Liver (tissue), 9 donors: Measurements from ENCODE around the gene MAPK8IP3. TPM values are rescaled to one million over a fixed set of nuclear protein-coding genes. Genes with fewer than 3 reads are reported as not detected.

Source experiments
- DNase-seq: peaks from one replicate; pipeline ENCODE4 v3.0.0-alpha.2; 2017; ENCODE audit warnings: low spot score
- H3K27ac ChIP-seq, 2 donors: one replicate each; pipeline ENCODE4 v1.7.0; 2013; ENCODE audit warnings: inconsistent platforms in 2 of 2, low read length in 2 of 2, control low read depth in 1 of 2, low read depth in 1 of 2, mild to moderate bottlenecking in 1 of 2
- H3K27me3 ChIP-seq, 4 donors: one replicate each; pipeline versions ENCODE4 v1.6.1 to v1.7.0; 2013; ENCODE audit warnings: low read length in 3 of 4, inconsistent platforms in 1 of 4, mild to moderate bottlenecking in 1 of 4, moderate library complexity in 1 of 4; ENCODE audit not compliant: control insufficient read depth in 4 of 4, insufficient read depth in 4 of 4
- H3K36me3 ChIP-seq, 4 donors: one replicate each; pipeline versions ENCODE4 v1.6.1 to v1.7.0; 2013; ENCODE audit warnings: low read length in 3 of 4, mild to moderate bottlenecking in 3 of 4, low read depth in 1 of 4, moderate library complexity in 1 of 4; ENCODE audit not compliant: control insufficient read depth in 4 of 4, insufficient read depth in 3 of 4
- H3K4me1 ChIP-seq, 4 donors: one replicate each; pipeline versions ENCODE4 v1.6.1 to v1.7.0; 2013; ENCODE audit warnings: low read length in 3 of 4, mild to moderate bottlenecking in 3 of 4, moderate library complexity in 1 of 4; ENCODE audit not compliant: control insufficient read depth in 4 of 4, insufficient read depth in 4 of 4
- H3K4me3 ChIP-seq, 3 donors: one replicate each; pipeline versions ENCODE4 v1.6.1 to v1.7.0; 2013; ENCODE audit warnings: low read length in 3 of 3, control low read depth in 1 of 3, low read depth in 1 of 3, mild to moderate bottlenecking in 1 of 3
- H3K9ac ChIP-seq, 2 donors: one replicate each; pipeline ENCODE4 v1.7.0; 2013; ENCODE audit warnings: low read length in 2 of 2, mild to moderate bottlenecking in 2 of 2, moderate library complexity in 2 of 2, control low read depth in 1 of 2, low read depth in 1 of 2
- H3K9me3 ChIP-seq, 4 donors: one replicate each; pipeline versions ENCODE4 v1.6.1 to v1.7.0; 2013; ENCODE audit warnings: low read length in 3 of 4; ENCODE audit not compliant: control insufficient read depth in 4 of 4
- ATF3 ChIP-seq: IDR thresholded peaks from 2 replicates; pipeline ENCODE4 v1.6.1; 2016; ENCODE audit warnings: antibody characterized with exemption
- EGR1 ChIP-seq, 2 donors: IDR thresholded peaks; 2 replicates each; pipeline ENCODE4 v1.6.1; 2016 to 2018; ENCODE audit warnings: antibody characterized with exemption in 2 of 2, low read depth in 2 of 2
- FOXA1 ChIP-seq: IDR thresholded peaks from 2 replicates; pipeline ENCODE4 v1.6.1; 2016; ENCODE audit warnings: antibody characterized with exemption
- FOXA2 ChIP-seq: IDR thresholded peaks from 2 replicates; pipeline ENCODE4 v1.6.1; 2016; ENCODE audit warnings: antibody characterized with exemption
- GABPA ChIP-seq, 2 donors: IDR thresholded peaks in 1 of 2; conservative IDR thresholded peaks in 1 of 2; 2 replicates each; pipeline ENCODE4 v1.6.1; 2016; ENCODE audit warnings: antibody characterized with exemption in 2 of 2, mild to moderate bottlenecking in 1 of 2, moderate library complexity in 1 of 2
- HNF4A ChIP-seq, 2 donors: conservative IDR thresholded peaks; 2 replicates each; pipeline ENCODE4 v1.6.1; 2016; ENCODE audit warnings: antibody characterized with exemption in 2 of 2, mild to moderate bottlenecking in 2 of 2
- JUND ChIP-seq, 2 donors: IDR thresholded peaks; 2 replicates each; pipeline ENCODE4 v1.6.1; 2016; ENCODE audit warnings: antibody characterized with exemption in 2 of 2
- NR2F2 ChIP-seq: IDR thresholded peaks from 2 replicates; pipeline ENCODE4 v1.6.1; 2016; ENCODE audit warnings: antibody characterized with exemption
- RAD21 ChIP-seq, 2 donors: IDR thresholded peaks; 2 replicates each; pipeline ENCODE4 v1.6.1; 2016; ENCODE audit warnings: antibody characterized with exemption in 2 of 2, mild to moderate bottlenecking in 2 of 2
- RXRA ChIP-seq, 2 donors: IDR thresholded peaks; 2 replicates each; pipeline ENCODE4 v1.6.1; 2017 to 2018; ENCODE audit warnings: antibody characterized with exemption in 2 of 2, mild to moderate bottlenecking in 1 of 2
- SP1 ChIP-seq: IDR thresholded peaks from 2 replicates; pipeline ENCODE4 v1.6.1; 2018; ENCODE audit warnings: antibody characterized with exemption, mild to moderate bottlenecking
- TAF1 ChIP-seq: conservative IDR thresholded peaks from 2 replicates; pipeline ENCODE4 v1.6.1; 2016; ENCODE audit warnings: antibody characterized with exemption, mild to moderate bottlenecking
- YY1 ChIP-seq: IDR thresholded peaks from 2 replicates; pipeline ENCODE4 v1.6.1; 2016; ENCODE audit warnings: antibody characterized with exemption, mild to moderate bottlenecking
- ZBTB33 ChIP-seq: IDR thresholded peaks from 2 replicates; pipeline ENCODE4 v1.6.1; 2016; ENCODE audit warnings: antibody characterized with exemption
- WGBS: extraction: QIAGEN DNeasy Blood & Tissue Kit; methylation state at CpG from one replicate; pipeline ENCODE4 v1.1.7; 2013; 5-methylcytosine and 5-hydroxymethylcytosine counted together
- polyA plus RNA-seq, 2 donors: library from polyadenylated mRNA; stranded (reverse) in 1 of 2; unstranded in 1 of 2; fragments of 200-250 nt in 1 of 2; fragments of >200 nt in 1 of 2; fragmentation: Nextera tagmentation in 1 of 2; extraction: Ambion mirVana in 1 of 2; gene quantifications; one replicate each; pipeline versions ENCODE4 v1.2.1 to v1.2.3, GENCODE V29; 2013 to 2015
- total RNA-seq, 2 donors: library from RNA; depleted of rRNA; stranded (reverse); fragments of >200 nt; gene quantifications; one replicate each; pipeline ENCODE4 v1.2.3, GENCODE V29; 2014
- TF ChIP-seq, protein P1 (sequence below): IDR thresholded peaks from 2 replicates; pipeline ENCODE4 v1.6.1; 2016; ENCODE audit warnings: antibody characterized with exemption, mild to moderate bottlenecking
- donor health status: healthy.
- donor health status: healthy.
- donor health status: healthy.
- donor health status: healthy.
- donor health status: healthy.

MAPK8IP3 gene
- total and polyA plus RNA-seq, 4 donors, result 4.1 to 43.0 (median 9.3) TPM

- 91% methylated on average over 15 of the region's 15 CpGs for WGBS
- no peak for TF ChIP-seq ZBTB33
- TF ChIP-seq TAF1, result no peak
- TF ChIP-seq HNF4A (conservative IDR thresholded peaks at IDR 0.05), result no peak
- TF ChIP-seq RAD21 (IDR thresholded peaks at IDR 0.05), result no peak
- no peak for TF ChIP-seq NR2F2
- no peak for TF ChIP-seq GABPA (IDR thresholded peaks at IDR 0.05 in 1 of 2, conservative IDR thresholded peaks at IDR 0.05 in 1 of 2)
- TF ChIP-seq JUND (IDR thresholded peaks at IDR 0.05), result no peak
These were observed 40.2 kb upstream of the MAPK8IP3 start for GRCh38 chr16:1665829-1666228.

GRCh38 chr16:1666316-1666715 is 39.7 kb upstream of the MAPK8IP3 start:
- Histone ChIP-seq H3K36me3 (peaks cover 24 to 89% (median 70%) of the 10 kb centered on the region in 4 donors), H3K4me3 (no peak overlapping the region), H3K27me3 (no peaks in the 10 kb centered on the region), H3K9ac (no peak overlapping the region), H3K4me1 (no peaks in the 10 kb centered on the region), H3K27ac (no peak overlapping the region), H3K9me3 (no peaks in the 10 kb centered on the region)
- no peak for DNase-seq
- TF ChIP-seq RXRA (IDR thresholded peaks at IDR 0.05) (no peak), JUND (IDR thresholded peaks at IDR 0.05) (no peak), GABPA (IDR thresholded peaks at IDR 0.05 in 1 of 2, conservative IDR thresholded peaks at IDR 0.05 in 1 of 2) (no peak), RAD21 (IDR thresholded peaks at IDR 0.05) (no peak), TAF1 (no peak), NR2F2 (no peak), SP1 (no peak), HNF4A (conservative IDR thresholded peaks at IDR 0.05) (no peak)
- 95% methylated on average over 13 of the region's 13 CpGs for WGBS

More at GRCh38 chr16:1665829-1666228, 40.2 kb upstream of the MAPK8IP3 start:
- no peak for DNase-seq
- H3K4me1 ChIP-seq, result no peaks in the 10 kb centered on the region
- H3K27ac ChIP-seq, result no peak overlapping the region
- H3K36me3 ChIP-seq, result peaks cover 21 to 84% (median 66%) of the 10 kb centered on the region in 4 donors
- no peak overlapping the region for H3K9ac ChIP-seq
- H3K9me3 ChIP-seq, result no peaks in the 10 kb centered on the region
- H3K4me3 ChIP-seq, result no peak overlapping the region
- H3K27me3 ChIP-seq, result no peaks in the 10 kb centered on the region

- Histone ChIP-seq H3K4me3 (no peak overlapping the region), H3K27ac (no peak overlapping the region), H3K27me3 (no peaks in the 10 kb centered on the region), H3K36me3 (peaks cover 24 to 92% (median 72%) of the 10 kb centered on the region in 4 donors), H3K4me1 (no peaks in the 10 kb centered on the region), H3K9ac (no peak overlapping the region), H3K9me3 (no peaks in the 10 kb centered on the region)
- no peak for DNase-seq
- TF ChIP-seq FOXA1 (no peak), ATF3 (no peak), FOXA2 (no peak), EGR1 (IDR thresholded peaks at IDR 0.05; ENCODE audit: low read depth in 2 of 2) (no peak), RAD21 (IDR thresholded peaks at IDR 0.05) (no peak), NR2F2 (no peak), YY1 (no peak), RXRA (IDR thresholded peaks at IDR 0.05) (no peak)
- TF ChIP-seq, protein P1, sequence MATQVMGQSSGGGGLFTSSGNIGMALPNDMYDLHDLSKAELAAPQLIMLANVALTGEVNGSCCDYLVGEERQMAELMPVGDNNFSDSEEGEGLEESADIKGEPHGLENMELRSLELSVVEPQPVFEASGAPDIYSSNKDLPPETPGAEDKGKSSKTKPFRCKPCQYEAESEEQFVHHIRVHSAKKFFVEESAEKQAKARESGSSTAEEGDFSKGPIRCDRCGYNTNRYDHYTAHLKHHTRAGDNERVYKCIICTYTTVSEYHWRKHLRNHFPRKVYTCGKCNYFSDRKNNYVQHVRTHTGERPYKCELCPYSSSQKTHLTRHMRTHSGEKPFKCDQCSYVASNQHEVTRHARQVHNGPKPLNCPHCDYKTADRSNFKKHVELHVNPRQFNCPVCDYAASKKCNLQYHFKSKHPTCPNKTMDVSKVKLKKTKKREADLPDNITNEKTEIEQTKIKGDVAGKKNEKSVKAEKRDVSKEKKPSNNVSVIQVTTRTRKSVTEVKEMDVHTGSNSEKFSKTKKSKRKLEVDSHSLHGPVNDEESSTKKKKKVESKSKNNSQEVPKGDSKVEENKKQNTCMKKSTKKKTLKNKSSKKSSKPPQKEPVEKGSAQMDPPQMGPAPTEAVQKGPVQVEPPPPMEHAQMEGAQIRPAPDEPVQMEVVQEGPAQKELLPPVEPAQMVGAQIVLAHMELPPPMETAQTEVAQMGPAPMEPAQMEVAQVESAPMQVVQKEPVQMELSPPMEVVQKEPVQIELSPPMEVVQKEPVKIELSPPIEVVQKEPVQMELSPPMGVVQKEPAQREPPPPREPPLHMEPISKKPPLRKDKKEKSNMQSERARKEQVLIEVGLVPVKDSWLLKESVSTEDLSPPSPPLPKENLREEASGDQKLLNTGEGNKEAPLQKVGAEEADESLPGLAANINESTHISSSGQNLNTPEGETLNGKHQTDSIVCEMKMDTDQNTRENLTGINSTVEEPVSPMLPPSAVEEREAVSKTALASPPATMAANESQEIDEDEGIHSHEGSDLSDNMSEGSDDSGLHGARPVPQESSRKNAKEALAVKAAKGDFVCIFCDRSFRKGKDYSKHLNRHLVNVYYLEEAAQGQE, result no peak
- WGBS, result 94% methylated on average over 8 of the region's 8 CpGs
These were observed 38.7 kb upstream of the MAPK8IP3 start for GRCh38 chr16:1667271-1667670.
